MCF 10A (cell line): ENCODE data around the gene UVRAG. TPM values are rescaled to one million over a fixed set of nuclear protein-coding genes. Genes with fewer than 3 reads are reported as not detected.

ENCODE experiments used
- BruUV-seq: library from RNA; stranded (reverse); fragments of 400-500 nt; replicated peaks from 2 replicates; lab custom pipeline; 2021; lab: Mats Ljungman, UMichigan
- CTCF ChIA-PET: fragments of 300-600 bp; sonication (Branson Sonifier 250); formaldehyde crosslinking; extraction: SDS; loops from one replicate; lab custom pipeline; 2021; ENCODE audit warnings: antibody characterized with exemption, inconsistent platforms; lab: Yijun Ruan, JAX
- POLR2A ChIA-PET: fragments of 300-600, 350-650 bp; sonication (Branson Sonifier 250); formaldehyde crosslinking; extraction: SDS; loops from one replicate; lab custom pipeline; 2020; ENCODE audit warnings: antibody characterized with exemption, inconsistent platforms; lab: Yijun Ruan, JAX
- DNase-seq: peaks from one replicate; pipeline ENCODE4 v3.0.0-alpha.2; 2018; ENCODE audit not compliant: unreplicated experiment
- H3K27ac Mint-ChIP-seq: one replicate; pipeline ENCODE4 v1.8.0; 2022; ENCODE audit warnings: mild to moderate bottlenecking, low read depth, mixed read lengths; ENCODE audit not compliant: unreplicated experiment
- H3K27me3 Mint-ChIP-seq: one replicate; pipeline ENCODE4 v1.8.0; 2022; ENCODE audit warnings: mixed read lengths; ENCODE audit not compliant: insufficient read depth, unreplicated experiment
- H3K36me3 Mint-ChIP-seq: one replicate; pipeline ENCODE4 v1.8.0; 2022; ENCODE audit warnings: mild to moderate bottlenecking, moderate library complexity, mixed read lengths; ENCODE audit not compliant: insufficient read depth, unreplicated experiment
- H3K4me1 Mint-ChIP-seq: one replicate; pipeline ENCODE4 v1.8.0; 2022; ENCODE audit warnings: mixed read lengths; ENCODE audit not compliant: insufficient read depth, unreplicated experiment
- H3K4me3 Mint-ChIP-seq: one replicate; pipeline ENCODE4 v1.8.0; 2022; ENCODE audit warnings: mild to moderate bottlenecking, moderate library complexity, mixed read lengths; ENCODE audit not compliant: unreplicated experiment
- H3K9me3 Mint-ChIP-seq: one replicate; pipeline ENCODE4 v1.8.0; 2022; ENCODE audit warnings: mixed read lengths; ENCODE audit not compliant: unreplicated experiment
- CTCF ChIP-seq: fragments of 200-600 bp; IDR thresholded peaks from one replicate; pipeline ENCODE4 v1.8.0; 2022; ENCODE audit warnings: antibody characterized with exemption, mild to moderate bottlenecking; ENCODE audit not compliant: unreplicated experiment
- intact Hi-C: fragments of 100-400 bp; cut with micrococcal nuclease; formaldehyde crosslinking; loops from 2 replicates; pipeline ENCODE4 v1.14.1; 2022
- total RNA-seq: library from RNA; stranded (reverse); gene quantifications from 2 replicates; pipeline ENCODE4 v1.2.3, GENCODE V29; 2022

The UVRAG gene
- total RNA-seq, 1 experiment from 2014 or later, result 12.4 TPM

GRCh38 chr11:75900848-75901247 lies 85.8 kb downstream of the UVRAG start:
- Mint-ChIP-seq H3K36me3 (no peaks in the 10 kb centered on the region), H3K4me1 (no peaks in the 10 kb centered on the region), H3K4me3 (no peak overlapping the region), H3K9me3 (no peaks in the 10 kb centered on the region), H3K27me3 (no peaks in the 10 kb centered on the region), H3K27ac (no peak overlapping the region)
- BruUV-seq, result no TSS peak
- intact Hi-C loops, result no loop called here
- POLR2A ChIA-PET, result interaction anchor here (0.6 kb wide), 1 partner anchor 265 kb away, joined by 3 read pairs; no protein-coding TSS in a partner anchor
- CTCF ChIA-PET, result interaction anchor here (1.1 to 5.2 kb wide), 4 partner anchors 13 to 307 kb away, joined by 3 to 88 read pairs (median 12); no protein-coding TSS in a partner anchor
- no peak for DNase-seq
- no peak for TF ChIP-seq CTCF

- Mint-ChIP-seq H3K9me3 (no peaks in the 10 kb centered on the region), H3K4me1 (no peaks in the 10 kb centered on the region), H3K27ac (no peak overlapping the region), H3K27me3 (no peaks in the 10 kb centered on the region), H3K4me3 (no peak overlapping the region), H3K36me3 (no peaks in the 10 kb centered on the region)
- ChIA-PET POLR2A (no interaction called here), CTCF (interaction anchor here (0.5 to 3.4 kb wide), 2 partner anchors 113 to 249 kb away, joined by 3 to 21 read pairs; no protein-coding TSS in a partner anchor)
- intact Hi-C loops, result no loop called here
- TF ChIP-seq CTCF, result no peak
- no peak for DNase-seq
- no TSS peak for BruUV-seq
Observed at GRCh38 chr11:75902631-75903030, 87.6 kb downstream of the UVRAG start.

- intact Hi-C loops, result no loop called here
- Mint-ChIP-seq H3K27me3 (no peaks in the 10 kb centered on the region), H3K36me3 (no peaks in the 10 kb centered on the region), H3K9me3 (no peaks in the 10 kb centered on the region), H3K4me3 (no peak overlapping the region), H3K27ac (no peak overlapping the region), H3K4me1 (no peaks in the 10 kb centered on the region)
- ChIA-PET CTCF (interaction anchor here (0.6 to 3.4 kb wide), 2 partner anchors 249 to 304 kb away, joined by 4 to 21 read pairs; no protein-coding TSS in a partner anchor), POLR2A (interaction anchor here (0.7 kb wide), 1 partner anchor 118 kb away, joined by 3 read pairs; no protein-coding TSS in a partner anchor)
- no TSS peak for BruUV-seq
- no peak for TF ChIP-seq CTCF
- DNase-seq, result no peak
Observed at GRCh38 chr11:75903276-75903675, 88.3 kb downstream of the UVRAG start.

GRCh38 chr11:75905434-75905833 lies 90.4 kb downstream of the UVRAG start:
- POLR2A ChIA-PET, result no interaction called here
- TF ChIP-seq CTCF, result no peak
- H3K27me3 Mint-ChIP-seq, result no peaks in the 10 kb centered on the region
- intact Hi-C loops, result no loop called here
- CTCF ChIA-PET, result interaction anchor here (0.7 kb wide), 1 partner anchor 246 kb away, joined by 3 read pairs; no protein-coding TSS in a partner anchor
- H3K36me3 Mint-ChIP-seq, result no peaks in the 10 kb centered on the region
- BruUV-seq, result no TSS peak
- H3K9me3 Mint-ChIP-seq, result no peaks in the 10 kb centered on the region
- H3K4me3 Mint-ChIP-seq, result no peak overlapping the region
- H3K4me1 Mint-ChIP-seq, result no peaks in the 10 kb centered on the region
- no peak for DNase-seq
- no peak overlapping the region for H3K27ac Mint-ChIP-seq
